HEK293 (cell line): Measurements from ENCODE around the gene GPT2.

Source experiments
- CTCF ChIA-PET: fragments of 350-600 bp; formaldehyde crosslinking; extraction: SDS; loops from one replicate; lab custom pipeline; 2021; ENCODE audit warnings: antibody characterized with exemption; lab: Yijun Ruan, JAX
- POLR2A ChIA-PET: fragments of 300-600 bp; formaldehyde crosslinking; extraction: SDS; loops from one replicate; lab custom pipeline; 2020; ENCODE audit warnings: antibody characterized with exemption, inconsistent platforms; lab: Yijun Ruan, JAX
- H3K27ac ChIP-seq: fragments of 200-500 bp; sonication (Bioruptor generic); 2 replicates; pipeline ENCODE4 v1.5.1; 2014; ENCODE audit warnings: low read depth, low read length, control low read depth, inconsistent platforms; ENCODE audit errors: extremely low read depth
- H3K36me3 ChIP-seq, 2 experiments: fragments of 200-500 bp in 1 of 2; sonication (Bioruptor generic) in 1 of 2; 1 replicate in 1 of 2; 2 replicates in 1 of 2; pipeline ENCODE4 v1.5.1; 2014 to 2017; ENCODE audit warnings: inconsistent platforms in 2 of 2, low read length in 2 of 2; ENCODE audit not compliant: control insufficient read depth in 2 of 2, insufficient read depth in 1 of 2
- H3K4me1 ChIP-seq: fragments of 200-500 bp; sonication (Bioruptor generic); 2 replicates; pipeline ENCODE4 v1.5.1; 2014; ENCODE audit warnings: mild to moderate bottlenecking, low read length, inconsistent platforms; ENCODE audit not compliant: control insufficient read depth, insufficient read depth
- H3K4me3 ChIP-seq: 2 replicates; pipeline ENCODE4 v1.5.1; 2011; ENCODE audit warnings: low read depth, mild to moderate bottlenecking, control low read depth, low read length, moderate library complexity
- H3K9me3 ChIP-seq: fragments of 200-500 bp; sonication (Bioruptor generic); 2 replicates; pipeline ENCODE4 v1.5.1; 2014; ENCODE audit warnings: low read depth, low read length, inconsistent platforms; ENCODE audit not compliant: control insufficient read depth, insufficient read depth
- BCL11A ChIP-seq: fragments of 450-650 bp; formaldehyde crosslinking; IDR thresholded peaks from 2 replicates; pipeline ENCODE4 v1.5.1; 2016; ENCODE audit warnings: low read depth, missing biosample characterization, missing genetic modification characterization
- BCL11B ChIP-seq: fragments of 450-650 bp; formaldehyde crosslinking; IDR thresholded peaks from 2 replicates; pipeline ENCODE4 v1.5.1; 2016; ENCODE audit warnings: low read depth, missing biosample characterization, missing genetic modification characterization
- FEZF1 ChIP-seq: fragments of 450-650 bp; formaldehyde crosslinking; IDR thresholded peaks from 2 replicates; pipeline ENCODE4 v1.5.1; 2016; ENCODE audit warnings: missing biosample characterization, missing genetic modification characterization
- KLF7 ChIP-seq: fragments of 450-650 bp; formaldehyde crosslinking; IDR thresholded peaks from 2 replicates; pipeline ENCODE4 v1.5.1; 2016; ENCODE audit warnings: missing biosample characterization, missing genetic modification characterization, borderline replicate concordance
- MYNN ChIP-seq: fragments of 450-650 bp; formaldehyde crosslinking; IDR thresholded peaks from 2 replicates; pipeline ENCODE4 v1.5.1; 2016; ENCODE audit warnings: missing biosample characterization, missing genetic modification characterization, borderline replicate concordance
- MZF1 ChIP-seq: fragments of 450-650 bp; formaldehyde crosslinking; IDR thresholded peaks from 2 replicates; pipeline ENCODE4 v1.5.1; 2017; ENCODE audit warnings: missing biosample characterization, missing genetic modification characterization, borderline replicate concordance
- SP3 ChIP-seq: fragments of 450-650 bp; formaldehyde crosslinking; IDR thresholded peaks from 2 replicates; pipeline ENCODE4 v1.5.1; 2016; ENCODE audit warnings: missing biosample characterization, missing genetic modification characterization
- ZBTB1 ChIP-seq: fragments of 450-650 bp; formaldehyde crosslinking; IDR thresholded peaks from 2 replicates; pipeline ENCODE4 v1.5.1; 2016; ENCODE audit warnings: missing biosample characterization, missing genetic modification characterization
- ZBTB44 ChIP-seq: fragments of 450-650 bp; IDR thresholded peaks from 2 replicates; pipeline ENCODE4 v1.5.1; 2018; ENCODE audit warnings: missing biosample characterization, mild to moderate bottlenecking, missing genetic modification characterization
- ZEB2 ChIP-seq: fragments of 450-650 bp; formaldehyde crosslinking; IDR thresholded peaks from 2 replicates; pipeline ENCODE4 v1.5.1; 2016; ENCODE audit warnings: missing biosample characterization, missing genetic modification characterization
- ZFP69B ChIP-seq: fragments of 450-650 bp; formaldehyde crosslinking; IDR thresholded peaks from 2 replicates; pipeline ENCODE4 v1.5.1; 2016; ENCODE audit warnings: missing biosample characterization, missing genetic modification characterization
- ZNF146 ChIP-seq: fragments of 450-650 bp; formaldehyde crosslinking; IDR thresholded peaks from 2 replicates; pipeline ENCODE4 v1.5.1; 2016; ENCODE audit warnings: missing biosample characterization, missing genetic modification characterization
- ZNF335 ChIP-seq: fragments of 450-650 bp; formaldehyde crosslinking; conservative IDR thresholded peaks from 2 replicates; pipeline ENCODE4 v1.5.1; 2016; ENCODE audit warnings: missing biosample characterization, missing genetic modification characterization
- ZNF350 ChIP-seq: fragments of 450-650 bp; formaldehyde crosslinking; IDR thresholded peaks from 2 replicates; pipeline ENCODE4 v1.5.0; 2017; ENCODE audit warnings: missing biosample characterization, mild to moderate bottlenecking, missing genetic modification characterization
- ZNF624 ChIP-seq: fragments of 450-650 bp; formaldehyde crosslinking; IDR thresholded peaks from 2 replicates; pipeline ENCODE4 v1.5.1; 2017; ENCODE audit warnings: missing biosample characterization, missing genetic modification characterization
- TF ChIP-seq, protein P1 (sequence below): fragments of 450-650 bp; formaldehyde crosslinking; IDR thresholded peaks from 2 replicates; pipeline ENCODE4 v1.5.1; 2016; ENCODE audit warnings: missing biosample characterization, missing genetic modification characterization
- TF ChIP-seq, protein P2 (sequence below): fragments of 450-650 bp; formaldehyde crosslinking; IDR thresholded peaks from 2 replicates; pipeline ENCODE4 v1.5.1; 2016; ENCODE audit warnings: missing biosample characterization, missing genetic modification characterization

Gene GPT2

DNA sequence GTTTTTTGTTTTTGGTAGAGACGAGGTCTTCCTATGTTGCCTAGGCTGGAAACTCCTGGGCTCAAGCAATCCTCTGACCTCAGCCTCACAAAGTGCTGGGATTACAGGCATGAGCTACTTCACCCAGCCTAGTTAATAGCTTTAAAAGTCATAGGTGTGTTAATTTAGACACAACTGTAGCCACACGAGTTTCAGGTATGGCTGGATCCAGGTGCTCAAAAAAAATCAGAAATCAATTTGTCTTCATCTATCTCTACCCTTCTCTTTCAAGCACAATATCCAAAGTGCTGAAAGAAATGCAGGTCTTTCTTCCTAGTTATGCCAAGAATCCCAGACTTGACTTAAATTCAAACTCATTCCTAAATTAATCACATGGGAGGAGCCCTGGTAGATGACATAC lies 29.3 kb upstream of the GPT2 start:
- Histone ChIP-seq H3K4me1 (no peaks in the 10 kb centered on the region), H3K36me3 (no peaks in the 10 kb centered on the region), H3K4me3 (no peak overlapping the region), H3K27ac (no peak overlapping the region), H3K9me3 (no peaks in the 10 kb centered on the region)
- TF ChIP-seq, protein P1, sequence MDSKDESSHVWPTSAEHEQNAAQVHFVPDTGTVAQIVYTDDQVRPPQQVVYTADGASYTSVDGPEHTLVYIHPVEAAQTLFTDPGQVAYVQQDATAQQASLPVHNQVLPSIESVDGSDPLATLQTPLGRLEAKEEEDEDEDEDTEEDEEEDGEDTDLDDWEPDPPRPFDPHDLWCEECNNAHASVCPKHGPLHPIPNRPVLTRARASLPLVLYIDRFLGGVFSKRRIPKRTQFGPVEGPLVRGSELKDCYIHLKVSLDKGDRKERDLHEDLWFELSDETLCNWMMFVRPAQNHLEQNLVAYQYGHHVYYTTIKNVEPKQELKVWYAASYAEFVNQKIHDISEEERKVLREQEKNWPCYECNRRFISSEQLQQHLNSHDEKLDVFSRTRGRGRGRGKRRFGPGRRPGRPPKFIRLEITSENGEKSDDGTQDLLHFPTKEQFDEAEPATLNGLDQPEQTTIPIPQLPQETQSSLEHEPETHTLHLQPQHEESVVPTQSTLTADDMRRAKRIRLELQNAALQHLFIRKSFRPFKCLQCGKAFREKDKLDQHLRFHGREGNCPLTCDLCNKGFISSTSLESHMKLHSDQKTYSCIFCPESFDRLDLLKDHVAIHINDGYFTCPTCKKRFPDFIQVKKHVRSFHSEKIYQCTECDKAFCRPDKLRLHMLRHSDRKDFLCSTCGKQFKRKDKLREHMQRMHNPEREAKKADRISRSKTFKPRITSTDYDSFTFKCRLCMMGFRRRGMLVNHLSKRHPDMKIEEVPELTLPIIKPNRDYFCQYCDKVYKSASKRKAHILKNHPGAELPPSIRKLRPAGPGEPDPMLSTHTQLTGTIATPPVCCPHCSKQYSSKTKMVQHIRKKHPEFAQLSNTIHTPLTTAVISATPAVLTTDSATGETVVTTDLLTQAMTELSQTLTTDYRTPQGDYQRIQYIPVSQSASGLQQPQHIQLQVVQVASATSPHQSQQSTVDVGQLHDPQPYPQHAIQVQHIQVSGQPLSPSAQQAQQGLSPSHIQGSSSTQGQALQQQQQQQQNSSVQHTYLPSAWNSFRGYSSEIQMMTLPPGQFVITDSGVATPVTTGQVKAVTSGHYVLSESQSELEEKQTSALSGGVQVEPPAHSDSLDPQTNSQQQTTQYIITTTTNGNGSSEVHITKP (tag by site-specific recombination), result no peak
- no peak for TF ChIP-seq ZEB2 (tag by site-specific recombination)
- no peak for TF ChIP-seq FEZF1 (tag by site-specific recombination)
- TF ChIP-seq ZNF146 (tag by site-specific recombination), result no peak
- no peak for TF ChIP-seq MZF1
- TF ChIP-seq, protein P2, sequence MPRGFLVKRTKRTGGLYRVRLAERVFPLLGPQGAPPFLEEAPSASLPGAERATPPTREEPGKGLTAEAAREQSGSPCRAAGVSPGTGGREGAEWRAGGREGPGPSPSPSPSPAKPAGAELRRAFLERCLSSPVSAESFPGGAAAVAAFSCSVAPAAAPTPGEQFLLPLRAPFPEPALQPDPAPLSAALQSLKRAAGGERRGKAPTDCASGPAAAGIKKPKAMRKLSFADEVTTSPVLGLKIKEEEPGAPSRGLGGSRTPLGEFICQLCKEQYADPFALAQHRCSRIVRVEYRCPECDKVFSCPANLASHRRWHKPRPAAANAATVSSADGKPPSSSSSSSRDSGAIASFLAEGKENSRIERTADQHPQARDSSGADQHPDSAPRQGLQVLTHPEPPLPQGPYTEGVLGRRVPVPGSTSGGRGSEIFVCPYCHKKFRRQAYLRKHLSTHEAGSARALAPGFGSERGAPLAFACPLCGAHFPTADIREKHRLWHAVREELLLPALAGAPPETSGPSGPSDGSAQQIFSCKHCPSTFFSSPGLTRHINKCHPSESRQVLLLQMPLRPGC, result no peak
- no peak for TF ChIP-seq SP3 (tag by site-specific recombination)
- TF ChIP-seq ZNF350 (tag by site-specific recombination), result no peak
- no peak for TF ChIP-seq ZFP69B (tag by site-specific recombination)
- TF ChIP-seq KLF7, result no peak
- TF ChIP-seq ZNF335 (tag by site-specific recombination), result no peak
- TF ChIP-seq ZNF624, result no peak
- no peak for TF ChIP-seq BCL11A (tag by site-specific recombination)
- ChIA-PET POLR2A (interaction anchor here (1.8 kb wide), 1 partner anchor 29 kb away, joined by 5 read pairs; the partner anchor contains the start of gene GPT2), CTCF (interaction anchor here (0.9 to 3.5 kb wide), 22 partner anchors 8 to 1310 kb away, joined by 3 to 56 read pairs (median 6); partner anchors contain the start of gene GPT2)

DNA sequence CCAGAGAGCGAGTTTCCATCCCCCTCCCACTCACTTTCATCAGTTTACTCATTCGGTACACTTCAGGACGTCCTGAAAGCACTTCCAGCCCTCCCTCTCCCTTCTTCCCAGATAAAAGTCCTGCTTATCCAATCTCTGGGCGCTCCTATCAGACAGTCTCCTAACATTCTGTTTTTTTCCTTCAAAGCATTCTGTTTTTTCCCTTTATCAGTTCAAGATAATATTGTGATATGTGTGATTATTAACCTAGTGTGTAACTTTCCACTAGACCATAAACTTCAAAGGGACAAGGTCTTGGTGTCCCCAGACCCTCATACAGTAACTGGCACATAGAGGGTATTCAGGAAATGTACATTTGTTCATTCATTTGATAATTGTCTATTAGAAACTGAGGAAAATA lies 28.8 kb upstream of the GPT2 start:
- H3K36me3 ChIP-seq, result no peaks in the 10 kb centered on the region
- ChIA-PET CTCF (interaction anchor here (0.9 to 2.2 kb wide), 4 partner anchors 40 to 1310 kb away, joined by 3 to 56 read pairs (median 10); no protein-coding TSS in a partner anchor), POLR2A (no interaction called here)
- H3K4me1 ChIP-seq, result no peaks in the 10 kb centered on the region
- TF ChIP-seq BCL11B (tag by site-specific recombination) (no peak), MYNN (tag by site-specific recombination) (no peak), ZBTB44 (tag by site-specific recombination) (no peak), ZBTB1 (tag by site-specific recombination) (no peak)
- TF ChIP-seq, all 188 proteins: peak for 0
- Histone ChIP-seq H3K9me3 (no peaks in the 10 kb centered on the region), H3K4me3 (no peak overlapping the region), H3K27ac (no peak overlapping the region)
